ENCODE results near the gene RAD51AP1.

The RAD51AP1 gene

DNA sequence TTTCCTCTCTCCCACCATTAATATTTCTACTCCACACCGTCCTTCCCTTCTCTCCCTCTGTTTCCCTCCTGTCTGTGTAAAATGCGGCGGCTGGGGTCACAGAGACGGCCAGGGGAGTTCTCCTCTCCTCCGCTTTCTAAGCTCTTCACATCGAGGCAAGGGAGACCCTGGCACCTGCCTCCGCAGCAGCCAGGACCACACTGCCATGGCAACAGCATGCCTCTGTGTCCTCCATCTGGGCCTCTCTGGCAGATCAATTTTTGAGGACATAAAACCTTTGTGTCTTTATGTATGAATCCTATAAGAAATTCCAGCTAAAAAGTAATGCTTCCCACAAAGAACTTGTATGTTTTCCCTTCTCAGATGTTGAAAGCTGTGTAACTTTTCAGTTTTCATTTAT, 64.7 kb downstream of the RAD51AP1 start:
- DNase-seq, result no peak

DNA sequence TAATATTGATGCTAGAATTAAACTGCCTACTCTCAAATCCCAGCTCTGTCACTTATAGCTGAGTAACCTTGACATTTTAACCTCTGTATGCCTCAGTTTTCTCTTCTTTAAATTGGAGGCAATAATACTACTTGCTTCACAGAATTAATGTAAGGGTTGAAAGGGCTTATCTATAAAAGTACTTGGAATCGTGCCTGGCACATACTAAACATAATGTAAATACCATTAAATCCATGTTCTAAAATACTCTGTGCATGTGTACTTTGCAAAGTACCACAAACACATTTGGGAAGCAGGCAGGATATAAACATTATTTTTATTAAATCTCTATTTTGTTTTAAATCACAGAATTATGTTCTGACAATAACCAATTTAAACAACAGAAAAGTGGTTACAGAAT, 65.3 kb downstream of the RAD51AP1 start:
- no peak for DNase-seq

DNA sequence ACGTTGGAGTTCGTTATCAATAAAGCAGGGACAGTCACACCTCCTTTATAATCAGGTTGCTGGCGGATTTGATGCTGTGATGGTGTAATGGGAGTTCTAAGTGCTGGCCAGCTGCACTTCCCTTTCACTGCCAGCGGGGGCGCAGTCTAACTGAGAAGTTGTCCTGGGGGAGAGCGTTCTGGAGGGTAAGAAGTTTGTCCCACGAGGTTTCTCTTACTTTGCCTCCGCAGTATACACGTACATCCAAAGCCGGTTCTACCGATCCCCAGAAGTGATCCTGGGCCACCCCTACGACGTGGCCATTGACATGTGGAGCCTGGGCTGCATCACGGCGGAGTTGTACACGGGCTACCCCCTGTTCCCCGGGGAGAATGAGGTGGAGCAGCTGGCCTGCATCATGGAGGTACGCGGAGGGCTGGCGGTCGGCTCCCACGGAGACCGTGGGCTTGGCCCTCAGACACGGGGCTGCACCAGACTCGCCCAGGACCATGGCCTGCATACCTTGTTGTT, 66.0 kb downstream of the RAD51AP1 start:
- DNase-seq, result peak; percentile 72

DNA sequence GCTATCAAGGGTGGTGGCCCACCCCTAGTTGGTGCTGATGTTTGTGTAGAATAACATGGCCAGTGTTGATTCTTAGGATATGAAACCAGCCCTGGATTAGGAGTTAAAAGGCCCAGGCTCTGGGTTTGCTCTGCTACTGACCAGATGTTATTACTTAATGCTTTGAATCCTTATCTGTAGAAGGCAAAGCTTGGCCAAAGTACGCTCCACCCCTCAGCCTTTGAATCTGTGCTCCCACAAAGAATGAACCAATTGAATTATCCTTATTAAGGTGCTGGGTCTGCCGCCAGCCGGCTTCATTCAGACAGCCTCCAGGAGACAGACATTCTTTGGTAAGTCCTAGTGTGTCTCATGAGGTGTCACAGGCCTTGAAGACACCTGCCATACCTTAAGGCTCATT, 68.4 kb downstream of the RAD51AP1 start:
- no peak for DNase-seq

DNA sequence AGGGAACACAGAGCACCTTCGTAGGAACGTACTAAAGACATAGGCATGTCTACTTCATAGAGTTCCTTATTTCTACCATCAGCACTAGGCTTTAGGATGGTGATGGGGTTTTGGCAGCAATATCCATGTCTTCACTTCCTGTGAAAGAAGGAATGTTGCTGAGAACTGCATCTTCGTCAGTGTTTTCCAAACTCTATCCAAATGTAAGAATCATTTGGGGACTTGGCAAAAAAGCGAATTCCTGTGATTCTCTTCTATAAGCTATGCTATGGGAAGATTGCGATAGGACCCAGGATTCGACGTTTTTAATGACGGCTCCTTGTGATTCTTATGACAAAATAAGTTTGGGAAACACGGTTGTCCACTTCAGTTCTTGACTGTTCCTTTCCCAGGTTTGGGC, 70.4 kb downstream of the RAD51AP1 start:
- no peak for DNase-seq

Measured in central memory CD4-positive, alpha-beta T cell (primary cell).